DMS153 treated with DMSO at 0.1 percent for 48 hours (cell line): Measurements from ENCODE around the gene EEFSEC.

ENCODE experiments used
- DNase-seq: peaks from one replicate; lab custom pipeline; 2025; ENCODE audit not compliant: unreplicated experiment; lab: John Stamatoyannopoulos, UW

EEFSEC gene

GRCh38 chr3:128408012-128408692 lies 254.9 kb downstream of the EEFSEC start:
- DNase-seq = no peak

DNA sequence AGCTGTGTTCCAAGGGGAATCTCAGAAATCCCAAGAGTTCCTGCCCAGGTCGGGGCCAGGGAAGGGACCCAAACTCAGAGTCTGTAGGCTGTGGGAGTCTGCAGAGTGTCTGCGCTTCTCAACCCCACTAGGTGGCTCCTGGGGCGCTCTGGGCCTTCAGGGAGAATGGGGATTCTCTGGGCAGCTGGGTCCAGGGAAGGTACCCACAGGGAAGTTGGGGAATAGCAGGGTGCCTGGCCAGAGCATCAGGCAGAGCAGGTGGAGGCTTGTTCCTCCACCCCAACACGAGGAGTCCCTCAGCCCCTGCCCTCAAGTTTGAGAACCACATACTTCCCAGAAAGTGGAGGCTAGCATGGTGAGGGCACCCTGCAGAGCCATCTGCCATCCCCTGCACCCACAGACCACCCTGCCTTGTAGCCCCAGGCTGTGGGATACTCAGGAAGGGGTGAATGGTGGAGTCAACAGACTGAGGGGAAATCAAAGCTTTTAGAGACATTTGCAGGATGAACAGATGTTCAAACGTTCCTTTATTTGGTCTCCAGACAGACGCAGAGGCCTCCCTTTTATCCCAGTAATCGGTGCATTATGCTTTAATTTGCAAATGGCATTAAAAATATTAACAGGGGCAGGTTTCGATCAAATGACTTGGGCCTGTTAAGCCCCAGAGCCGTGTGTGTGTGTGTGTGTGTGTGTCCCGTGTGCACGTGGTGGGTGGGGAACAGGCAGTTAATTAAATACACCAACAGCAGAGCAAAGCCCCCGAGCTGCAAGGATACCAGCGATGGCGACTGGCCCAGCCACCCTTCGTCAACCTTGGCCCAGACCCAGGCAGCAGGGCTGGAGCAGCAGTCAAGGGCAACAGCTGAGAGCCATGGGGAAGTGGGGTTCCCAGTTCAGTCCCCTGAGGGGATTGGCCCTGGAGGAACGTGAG lies 255.7 kb downstream of the EEFSEC start:
- DNase-seq = no peak

DNA sequence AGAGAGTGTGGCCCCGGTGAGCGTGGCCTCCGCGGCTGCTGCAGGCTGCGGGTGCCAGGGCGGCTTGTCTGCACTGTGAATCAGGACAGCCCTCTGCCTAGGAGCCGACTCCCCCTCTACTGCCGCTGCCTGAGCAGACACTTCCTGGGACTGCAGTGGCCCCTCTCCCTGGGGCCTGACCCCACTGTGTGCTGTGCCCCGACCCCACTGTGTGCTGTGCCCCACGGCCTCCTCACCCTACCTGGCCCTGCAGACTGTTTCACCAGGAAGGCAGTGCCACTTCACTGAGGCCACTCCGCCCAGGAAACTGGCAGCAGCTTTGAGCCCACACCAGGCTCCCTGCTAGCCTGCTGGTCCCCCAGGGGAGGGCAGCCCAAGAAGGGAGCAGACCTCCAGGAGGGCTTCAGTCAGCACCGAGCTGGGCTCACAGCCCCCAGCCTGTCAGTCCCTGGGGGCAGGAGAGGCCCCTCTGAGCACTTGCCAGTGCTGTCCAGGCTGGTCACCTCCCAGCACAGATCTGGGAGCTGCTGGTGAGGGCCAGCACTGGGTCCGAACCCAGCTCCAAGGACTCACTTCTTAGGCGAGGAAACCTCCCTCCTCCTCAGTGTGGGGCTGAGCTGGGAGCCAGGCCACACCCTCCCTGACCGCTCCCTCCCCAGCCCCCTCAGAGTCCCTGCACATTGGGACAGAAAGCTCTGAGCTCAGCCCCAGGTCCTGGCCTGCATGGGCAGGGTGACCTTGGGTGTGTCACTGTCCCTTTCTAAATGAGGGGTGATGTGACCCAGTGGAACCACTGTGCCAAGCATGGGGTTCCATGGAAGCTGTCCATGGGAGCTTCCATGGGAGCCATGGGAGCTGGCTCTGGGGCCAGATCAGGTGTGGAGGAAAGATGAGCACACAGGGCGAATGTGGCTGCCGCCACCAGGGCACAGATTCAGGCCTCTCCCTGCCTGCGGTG lies 256.6 kb downstream of the EEFSEC start:
- no peak for DNase-seq

- DNase-seq = no peak
These were observed 257.6 kb downstream of the EEFSEC start for GRCh38 chr3:128410669-128411573.

DNA sequence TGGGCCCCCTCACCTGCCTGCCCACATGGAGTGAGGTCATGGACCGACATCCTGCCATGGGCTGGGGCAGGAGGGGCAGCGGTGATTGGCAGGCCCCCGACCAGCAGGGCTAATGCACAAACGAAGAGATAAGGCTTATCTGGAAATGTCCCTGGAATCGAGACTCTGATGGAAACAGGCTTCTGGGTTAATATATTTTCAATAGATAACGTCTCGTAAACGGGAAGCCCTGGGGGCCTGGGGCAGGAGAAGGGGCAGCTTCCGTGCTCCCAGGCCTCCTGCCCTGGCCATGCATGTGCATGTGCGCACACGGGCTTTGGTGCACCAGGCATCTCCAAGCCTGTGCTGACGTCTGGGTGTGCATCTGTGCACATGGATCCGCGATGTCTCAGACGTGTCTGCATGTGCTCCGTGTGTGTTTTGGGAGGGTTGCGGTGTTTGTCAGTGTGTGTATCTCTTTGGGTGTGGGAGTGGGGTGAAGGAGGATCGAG lies 258.3 kb downstream of the EEFSEC start:
- DNase-seq = no peak

- no peak for DNase-seq
These were observed 259.1 kb downstream of the EEFSEC start for GRCh38 chr3:128412180-128413002.

DNA sequence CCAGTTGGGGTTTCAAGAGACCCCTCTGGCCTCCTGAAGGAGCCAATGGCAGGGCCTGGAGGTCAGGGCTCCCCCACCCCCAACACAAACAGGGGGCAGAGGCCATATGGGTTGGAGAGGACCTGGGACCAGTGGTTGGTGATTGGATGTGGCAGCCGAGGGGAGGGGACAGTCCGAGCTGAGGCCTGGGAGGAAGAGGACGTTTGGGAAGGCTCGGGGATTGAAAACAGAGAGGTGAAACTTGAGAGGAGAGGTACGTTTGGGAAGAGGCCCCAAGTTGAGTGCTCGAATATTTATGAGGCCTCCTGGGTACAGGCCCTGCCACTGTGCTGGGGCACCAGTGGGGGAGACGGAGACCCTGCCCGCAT lies 259.7 kb downstream of the EEFSEC start:
- no peak for DNase-seq

DNA sequence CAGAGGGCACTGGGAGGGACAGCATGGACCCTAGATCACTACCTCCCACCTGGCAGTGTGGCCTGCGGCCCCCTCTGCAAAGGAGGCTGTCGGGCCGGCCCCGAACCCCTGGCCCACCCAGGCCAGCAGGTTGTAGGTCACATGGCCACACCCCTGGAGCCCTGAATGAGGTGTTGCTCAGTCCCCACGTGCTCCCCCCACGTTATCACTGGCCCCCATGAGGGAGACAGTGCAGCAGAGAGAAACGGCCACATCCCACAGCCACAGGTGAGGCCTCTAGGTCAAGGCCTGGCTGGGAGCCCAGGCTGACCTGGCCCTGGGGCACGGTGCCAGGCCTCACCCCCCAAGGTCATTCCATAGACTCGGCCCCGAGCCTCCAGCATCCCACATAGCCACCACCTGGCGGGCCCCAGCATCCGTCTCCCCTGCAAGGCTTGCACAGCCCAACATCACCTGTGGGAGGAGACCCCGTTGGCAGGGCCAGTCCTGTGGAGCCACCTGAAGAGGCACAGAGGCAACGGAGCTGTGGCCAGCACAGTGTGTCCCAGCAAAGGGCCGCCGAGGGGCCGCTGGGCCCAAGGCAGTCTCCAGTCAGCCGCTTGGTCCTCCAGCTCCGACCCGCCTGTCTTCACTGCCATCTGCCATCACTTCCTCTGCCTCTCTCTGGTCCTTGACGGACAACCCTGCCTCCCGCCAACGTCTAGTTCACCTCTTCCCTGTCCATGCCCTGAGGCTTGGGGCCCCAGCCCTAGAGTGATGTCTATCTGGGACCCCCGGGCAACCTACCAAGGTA lies 260.3 kb downstream of the EEFSEC start:
- no peak for DNase-seq

- no peak for DNase-seq
These were observed 262.0 kb downstream of the EEFSEC start for GRCh38 chr3:128415200-128415772.

DNA sequence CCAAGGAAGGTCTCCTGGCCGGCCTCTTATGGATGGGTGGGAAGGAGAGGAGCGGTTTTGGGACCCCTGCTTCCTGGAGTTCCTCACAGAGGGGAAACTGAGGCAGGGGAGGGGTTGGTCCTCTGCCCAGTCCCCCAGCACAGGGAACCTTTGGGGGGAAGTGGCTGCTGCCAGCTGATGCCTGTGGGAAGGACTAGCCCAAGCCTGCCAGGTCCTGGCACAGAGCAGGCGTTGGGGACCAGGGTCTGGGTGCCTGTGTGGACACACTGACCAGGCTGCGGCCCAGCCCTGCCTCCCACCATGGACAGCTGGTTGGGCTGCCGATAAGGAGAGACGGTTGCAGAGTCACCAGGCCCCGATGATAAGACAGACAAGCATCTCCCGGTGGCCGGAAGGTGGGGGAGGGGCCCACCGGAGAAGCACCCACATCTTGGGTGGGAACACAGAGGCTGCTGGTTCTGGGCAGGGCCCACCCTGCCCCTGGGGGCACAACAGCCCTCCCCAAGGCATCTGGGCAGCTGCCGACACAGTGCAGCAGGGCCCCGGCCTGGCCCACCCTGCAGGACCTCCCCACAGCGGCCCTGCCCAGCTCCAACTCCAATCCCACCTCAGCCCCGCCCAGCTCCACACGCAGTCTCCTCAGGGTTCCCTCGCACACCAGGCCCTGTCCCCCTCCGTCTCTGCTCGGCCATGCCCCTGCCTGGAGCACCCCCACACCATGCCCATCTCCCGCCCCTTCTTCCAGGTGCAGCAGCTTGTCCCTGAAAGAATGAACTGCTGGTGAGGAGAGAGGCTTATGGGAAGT lies 262.7 kb downstream of the EEFSEC start:
- no peak for DNase-seq

DNA sequence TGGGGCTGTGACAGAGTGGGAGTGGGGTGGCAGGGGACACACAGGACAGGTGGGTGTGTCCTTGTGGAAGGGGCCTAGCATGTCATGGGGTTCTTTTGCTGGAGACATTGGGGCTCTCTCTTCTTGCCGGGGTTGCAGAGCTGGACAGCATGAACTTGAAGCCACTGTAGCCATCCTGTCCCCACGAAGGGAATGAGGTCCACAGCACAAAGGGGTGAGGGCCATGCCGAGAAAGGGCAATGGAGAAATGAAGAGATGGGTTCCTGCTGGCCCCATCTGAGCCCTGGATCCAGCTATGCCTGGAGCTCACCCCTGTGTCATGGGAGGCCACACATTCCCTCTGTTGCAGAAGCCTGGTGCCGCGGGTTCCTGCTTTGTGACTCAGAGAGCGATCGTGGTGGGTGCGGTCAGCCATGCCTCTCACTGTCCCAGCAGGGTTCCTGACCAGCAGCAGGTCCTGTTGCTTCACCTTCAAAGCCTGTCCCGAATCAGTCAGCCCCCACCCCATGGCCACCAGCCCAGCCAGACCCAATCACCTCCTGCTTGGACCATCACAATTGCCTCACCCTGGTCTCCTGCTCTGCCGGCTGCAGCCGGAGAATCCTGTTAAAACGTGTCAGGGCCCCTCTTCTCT lies 263.4 kb downstream of the EEFSEC start:
- DNase-seq = no peak

DNA sequence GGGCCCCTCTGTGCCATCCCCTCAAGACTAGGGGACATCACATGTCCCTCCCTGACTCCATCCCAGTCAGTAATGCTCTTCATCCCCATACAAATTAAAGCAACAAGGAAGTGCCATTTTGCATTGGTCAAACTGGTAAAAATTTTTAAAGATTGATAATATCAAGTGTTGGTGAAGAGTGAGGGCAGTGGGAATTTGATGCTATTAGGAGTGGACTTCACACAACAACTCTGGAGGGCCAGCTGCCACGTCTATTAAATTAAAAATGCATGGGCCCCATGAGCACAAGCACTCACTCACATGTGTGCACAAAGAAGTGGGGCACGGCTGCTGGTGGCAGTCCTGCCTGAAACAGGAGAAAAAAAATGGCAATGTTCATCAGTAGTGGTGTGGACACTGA lies 265.6 kb downstream of the EEFSEC start:
- no peak for DNase-seq

GRCh38 chr3:128419311-128419710 lies 266.0 kb downstream of the EEFSEC start:
- DNase-seq = no peak

- DNase-seq = no peak
These were observed 267.0 kb downstream of the EEFSEC start for GRCh38 chr3:128420289-128420688.

DNA sequence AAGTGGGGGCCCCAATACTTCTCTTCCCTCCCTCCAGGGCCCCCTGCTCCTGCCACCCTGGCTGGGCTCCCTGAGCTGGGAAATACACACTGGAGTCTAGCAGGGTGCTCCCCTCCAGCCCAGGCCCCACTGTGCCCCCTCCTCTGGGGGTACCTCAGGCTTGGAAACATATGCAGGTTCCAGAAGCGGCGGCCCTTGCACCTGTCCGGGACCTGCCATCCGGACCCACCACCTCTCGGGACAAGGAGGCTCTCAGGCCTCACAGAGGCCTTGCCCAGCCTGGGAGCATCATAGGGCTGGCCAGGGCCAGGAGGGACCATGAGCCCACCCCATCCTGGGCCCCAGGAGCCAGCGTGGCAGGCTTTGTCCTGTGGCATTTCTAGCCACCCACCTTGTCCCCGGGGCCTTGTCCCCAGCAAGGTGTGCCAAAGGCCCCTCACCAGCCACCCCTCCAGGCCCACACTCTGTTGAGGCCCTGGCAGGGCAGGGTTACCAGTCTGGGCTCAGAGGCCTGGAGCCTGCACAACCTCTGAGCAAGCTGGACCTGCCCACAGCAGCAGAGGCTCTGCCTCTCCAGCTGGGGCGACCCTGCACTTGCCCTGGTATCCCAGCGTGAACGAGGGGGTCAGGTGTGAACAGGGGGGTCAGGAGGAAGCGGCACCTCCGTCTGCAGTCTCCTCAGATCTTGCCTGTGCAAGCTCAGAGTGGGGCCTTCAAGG lies 267.6 kb downstream of the EEFSEC start:
- DNase-seq = no peak

GRCh38 chr3:128421439-128421836 lies 268.2 kb downstream of the EEFSEC start:
- DNase-seq = no peak
